IMR-90 (cell line): Measurements from ENCODE around the gene SLC4A7. TPM values are rescaled to one million over a fixed set of nuclear protein-coding genes. Genes with fewer than 3 reads are reported as not detected.

ENCODE experiments used
- ATAC-seq: fragments of 200-7000 bp; cut with Tn5 transposase; 2 replicates; pipeline ENCODE4 v1.9.1; 2020; ENCODE audit warnings: low read depth, mild to moderate bottlenecking, moderate library complexity
- Bru-seq: library from RNA; stranded (reverse); fragments of 400-500 nt; gene quantifications from one replicate; lab custom pipeline; 2021; lab: Mats Ljungman, UMichigan
- BruChase-seq, 2 experiments: library from RNA; stranded (reverse); fragments of 400-500 nt; gene quantifications; one replicate each; lab custom pipeline; 2021; lab: Mats Ljungman, UMichigan
- BruUV-seq: library from RNA; stranded (reverse); fragments of 400-500 nt; replicated peaks from 2 replicates; lab custom pipeline; 2021; lab: Mats Ljungman, UMichigan
- CTCF ChIA-PET: fragments of 300-600 bp; formaldehyde crosslinking; extraction: SDS; loops from one replicate; lab custom pipeline; 2021; ENCODE audit warnings: antibody characterized with exemption; lab: Yijun Ruan, JAX
- POLR2A ChIA-PET: fragments of 300-600 bp; sonication (Branson Sonifier 250); formaldehyde crosslinking; loops from one replicate; lab custom pipeline; 2022; ENCODE audit warnings: antibody characterized with exemption; ENCODE audit not compliant: unreplicated experiment; lab: Charles Lee
- DNase-seq: peaks from one replicate; pipeline ENCODE4 v3.0.0; 2013
- H2AFZ ChIP-seq: replicated peaks from 2 replicates; pipeline ENCODE3; 2013; ENCODE audit warnings: low read length, mild to moderate bottlenecking; ENCODE audit not compliant: poor library complexity
- H2AK5ac ChIP-seq: 2 replicates; pipeline ENCODE4 v1.6.1; 2013; ENCODE audit warnings: low read depth, low read length, inconsistent platforms
- H2AK9ac ChIP-seq: replicated peaks from 2 replicates; pipeline ENCODE3; 2013; ENCODE audit warnings: mild to moderate bottlenecking, low read depth, low read length, moderate library complexity; ENCODE audit not compliant: poor library complexity
- H2BK120ac ChIP-seq: 2 replicates; pipeline ENCODE4 v1.6.1; 2013; ENCODE audit warnings: low read depth, low read length, inconsistent platforms
- H2BK15ac ChIP-seq: 3 replicates; pipeline ENCODE4 v1.6.1; 2013; ENCODE audit warnings: low read depth, low read length, inconsistent platforms
- H2BK20ac ChIP-seq: 2 replicates; pipeline ENCODE4 v1.6.1; 2013; ENCODE audit warnings: low read depth, mild to moderate bottlenecking, inconsistent platforms, low read length, moderate library complexity
- H2BK5ac ChIP-seq: 2 replicates; pipeline ENCODE4 v1.6.1; 2013; ENCODE audit warnings: mild to moderate bottlenecking, low read depth, low read length, inconsistent platforms; ENCODE audit not compliant: poor library complexity, severe bottlenecking
- H3K14ac ChIP-seq: replicated peaks from 2 replicates; pipeline ENCODE4 v1.6.1; 2013; ENCODE audit warnings: low read depth, low read length, inconsistent platforms
- H3K18ac ChIP-seq: 2 replicates; pipeline ENCODE4 v1.6.1; 2013; ENCODE audit warnings: low read depth, low read length, control low read depth
- H3K23ac ChIP-seq: 2 replicates; pipeline ENCODE4 v1.6.1; 2013; ENCODE audit warnings: low read depth, low read length, inconsistent platforms
- H3K27ac ChIP-seq: 2 replicates; pipeline ENCODE4 v1.5.1; 2013; ENCODE audit warnings: mild to moderate bottlenecking, control low read depth, low read length; ENCODE audit not compliant: insufficient read depth
- H3K27me3 ChIP-seq: 2 replicates; pipeline ENCODE4 v1.6.1; 2013; ENCODE audit warnings: low read length; ENCODE audit not compliant: control insufficient read depth, insufficient read depth
- H3K36me3 ChIP-seq: 2 replicates; pipeline ENCODE4 v1.6.1; 2013; ENCODE audit warnings: low read length, mixed read lengths; ENCODE audit not compliant: control insufficient read depth, insufficient read depth
- H3K4ac ChIP-seq: 2 replicates; pipeline ENCODE4 v1.6.1; 2013; ENCODE audit warnings: low read depth, low read length, inconsistent platforms
- H3K4me1 ChIP-seq: 2 replicates; pipeline ENCODE4 v1.6.1; 2013; ENCODE audit warnings: low read length, mixed read lengths; ENCODE audit not compliant: control insufficient read depth, insufficient read depth
- H3K4me2 ChIP-seq: 2 replicates; pipeline ENCODE4 v1.6.1; 2013; ENCODE audit warnings: low read depth, mild to moderate bottlenecking, control low read depth, low read length, moderate library complexity
- H3K4me3 ChIP-seq: 2 replicates; pipeline ENCODE4 v1.5.1; 2013; ENCODE audit warnings: low read depth, mild to moderate bottlenecking, control low read depth, low read length, moderate library complexity; ENCODE audit not compliant: insufficient read depth
- H3K56ac ChIP-seq: 2 replicates; pipeline ENCODE4 v1.6.1; 2013; ENCODE audit warnings: low read length, inconsistent platforms; ENCODE audit not compliant: insufficient read depth; ENCODE audit errors: extremely low read depth
- H3K79me1 ChIP-seq, 2 experiments: 2 replicates each; pipeline ENCODE4 v1.6.1; 2013; ENCODE audit warnings: low read length in 2 of 2, inconsistent platforms in 1 of 2, low read depth in 1 of 2
- H3K9ac ChIP-seq: 2 replicates; pipeline ENCODE4 v1.6.1; 2013; ENCODE audit warnings: low read depth, low read length, control low read depth
- H3K9me1 ChIP-seq: 2 replicates; pipeline ENCODE4 v1.6.1; 2013; ENCODE audit warnings: low read length, inconsistent platforms; ENCODE audit not compliant: insufficient read depth
- H3K9me3 ChIP-seq: 2 replicates; pipeline ENCODE4 v1.6.1; 2013; ENCODE audit warnings: low read length; ENCODE audit not compliant: control insufficient read depth, insufficient read depth
- H4K20me1 ChIP-seq: 2 replicates; pipeline ENCODE4 v1.6.1; 2013; ENCODE audit warnings: low read length, inconsistent platforms; ENCODE audit not compliant: insufficient read depth
- H4K5ac ChIP-seq: 2 replicates; pipeline ENCODE4 v1.6.1; 2013; ENCODE audit warnings: mild to moderate bottlenecking, low read depth, low read length, control low read depth
- H4K8ac ChIP-seq, 2 experiments: 2 replicates each; pipeline ENCODE4 v1.6.1; 2013; ENCODE audit warnings: low read depth in 2 of 2, low read length in 2 of 2, control low read depth in 1 of 2, inconsistent platforms in 1 of 2
- H4K91ac ChIP-seq: 2 replicates; pipeline ENCODE4 v1.6.1; 2013; ENCODE audit warnings: low read depth, low read length, inconsistent platforms; ENCODE audit not compliant: insufficient read depth
- CEBPB ChIP-seq: IDR thresholded peaks from 2 replicates; pipeline ENCODE4 v1.6.1; 2012; ENCODE audit warnings: low read depth, low read length, improper control_type of control experiment
- MAZ ChIP-seq: IDR thresholded peaks from 2 replicates; pipeline ENCODE4 v1.6.1; 2012; ENCODE audit warnings: low read depth, mild to moderate bottlenecking, low read length, improper control_type of control experiment, moderate library complexity, borderline replicate concordance
- MXI1 ChIP-seq: IDR thresholded peaks from 2 replicates; pipeline ENCODE4 v1.6.1; 2012; ENCODE audit warnings: low read depth, mild to moderate bottlenecking, low read length, moderate library complexity, borderline replicate concordance
- NFE2L2 ChIP-seq: fragments of 150-350 bp; IDR thresholded peaks from 2 replicates; pipeline ENCODE4 v1.6.1; 2016; ENCODE audit warnings: low read depth, mild to moderate bottlenecking, low read length
- POLR2A ChIP-seq: IDR thresholded peaks from 2 replicates; pipeline ENCODE4 v1.6.1; 2012; ENCODE audit warnings: mild to moderate bottlenecking, low read depth, low read length
- RAD21 ChIP-seq: IDR thresholded peaks from 2 replicates; pipeline ENCODE4 v1.6.1; 2012; ENCODE audit warnings: low read length, improper control_type of control experiment
- USF2 ChIP-seq: fragments of 150-350 bp; IDR thresholded peaks from 2 replicates; pipeline ENCODE4 v1.6.1; 2017; ENCODE audit warnings: mild to moderate bottlenecking, antibody characterized with exemption, low read length, low read depth
- WGBS, 2 experiments: methylation state at CpG; one replicate each; pipeline versions ENCODE4 v1.1.5 to v1.1.7; 2013; ENCODE audit warnings: missing lambda C conversion rate in 2 of 2; ENCODE audit not compliant: insufficient read length in 1 of 2; ENCODE audit errors: extremely low coverage in 2 of 2; 5-methylcytosine and 5-hydroxymethylcytosine counted together
- dilution Hi-C: fragments of 300-500 bp; cut with HindIII; formaldehyde crosslinking; loops from one replicate; pipeline ENCODE4 v1.14.3; 2018; ENCODE audit warnings: low sequenced_read_pairs; ENCODE audit not compliant: unreplicated experiment
- in situ Hi-C: fragments of 300-500 bp; cut with MboI; formaldehyde crosslinking; loops from 3 replicates; pipeline ENCODE4 v1.14.3; 2019; ENCODE audit warnings: low sequenced_read_pairs, inconsistent platforms, mixed read lengths
- intact Hi-C: fragments of 100-400 bp; cut with micrococcal nuclease; formaldehyde crosslinking; loops from 2 replicates; pipeline ENCODE4 v1.10.0; 2022
- long read RNA-seq: library from polyadenylated mRNA; unstranded; transcript quantifications from one replicate; pipeline ENCODE4 v2.0.0, GENCODE V29; 2021; ENCODE audit not compliant: unreplicated experiment
- polyA plus RNA-seq, 3 experiments: library from polyadenylated mRNA; depleted of rRNA; stranded (reverse); fragments of >200 nt; gene quantifications; 2 replicates each; pipeline ENCODE4 v1.2.3, GENCODE V29; 2012; ENCODE audit warnings: low replicate concordance in 1 of 3
- total RNA-seq: library from RNA; depleted of rRNA; stranded (reverse); fragments of >200 nt; gene quantifications from 2 replicates; pipeline ENCODE4 v1.2.3, GENCODE V29; 2012; rRNA removed

Gene SLC4A7
- 50.4 and 86.7 TPM in 2 replicates for total RNA-seq
- polyA plus RNA-seq (2012; rRNA removed) = 13.8 and 17.7 TPM in 2 replicates
- 1.9 and 2.5 TPM in 2 replicates for polyA plus RNA-seq (2012; cell fraction: cytosol; rRNA removed)
- polyA plus RNA-seq (2012; cell fraction: nucleus; rRNA removed; ENCODE audit: low replicate concordance) = 14.8 and 59.8 TPM in 2 replicates
- Bru-seq, nascent RNA = percentile 97 among the genes with signal in this experiment
- BruChase-seq, experiment 1, labeled RNA remaining after a 6-hour chase = percentile 96 among the genes with signal in this experiment
- percentile 98 among the genes with signal in this experiment for BruChase-seq, experiment 2, labeled RNA remaining after a 2-hour chase
- long read RNA-seq, partial matches to known transcripts = 23 of 38 reads
- long read RNA-seq, other reads (novel, unspliced or antisense) = 13 of 38 reads

- in situ Hi-C loops (loop anchor here (10.0 kb wide), 1 partner anchor 191 kb away; no protein-coding TSS in a partner anchor), dilution Hi-C loops (no loop called here), intact Hi-C loops (loop anchor here (1.0 to 10.0 kb wide), 4 partner anchors 148 to 851 kb away; no protein-coding TSS in a partner anchor)
- 0% methylated on average over 40 of the region's 100 CpGs; no CpG with 5 or more reads in 1 of the 2 experiments for WGBS, 2 experiments
- H3K9me3 ChIP-seq = no peaks in the 10 kb centered on the region
- H3K4me2 ChIP-seq = peak within 1 kb of the TSS; percentile 79
- ChIA-PET POLR2A (interaction anchor here (0.7 to 1.0 kb wide), 4 partner anchors 10 to 197 kb away, joined by 3 read pairs; no protein-coding TSS in a partner anchor), CTCF (interaction anchor here (0.5 to 0.6 kb wide), 3 partner anchors 16 to 197 kb away, joined by 3 read pairs; no protein-coding TSS in a partner anchor)
- H2BK20ac ChIP-seq = peak within 1 kb of the TSS; percentile 81
- H2AK5ac ChIP-seq = peak within 1 kb of the TSS; percentile 87
- H3K36me3 ChIP-seq = 0 out of 2 replicates have a peak, but pooled peaks cover 2% of the 10 kb centered on the region
- peak within 1 kb of the TSS; percentile 90 for H4K91ac ChIP-seq
- H3K27ac ChIP-seq = peak within 1 kb of the TSS; percentile 90
- peak within 1 kb of the TSS; percentile 87 for H2AK9ac ChIP-seq
- no peaks in the 10 kb centered on the region for H3K27me3 ChIP-seq
- ATAC-seq (peak; percentile 96), DNase-seq (peak; percentile 94)
- H3K79me1 ChIP-seq = peaks cover 0 to 21% of the 10 kb centered on the region in 2 experiments; a peak in 2 of 4 replicates
- TF ChIP-seq NFE2L2 (no peak), RAD21 (peak; percentile 17), POLR2A (peak; percentile 96), MXI1 (peak; percentile 85), USF2 (peak; percentile 46), MAZ (peak; percentile 75; the same call in 1 of the 2 replicates), CEBPB (no peak)
- peak within 1 kb of the TSS; percentile 97 for H3K56ac ChIP-seq
- H3K18ac ChIP-seq = peak within 1 kb of the TSS; percentile 83
- peak within 1 kb of the TSS; percentile 74 to 97 for H4K8ac ChIP-seq
- H3K4ac ChIP-seq = peak within 1 kb of the TSS; percentile 98
- peaks cover 2% of the 10 kb centered on the region; the same call in 1 of the 2 replicates for H3K4me1 ChIP-seq
- peaks cover 9% of the 10 kb centered on the region; the same call in 1 of the 2 replicates for H3K9me1 ChIP-seq
- H2AFZ ChIP-seq = peak within 1 kb of the TSS; percentile 98
- peak within 1 kb of the TSS; percentile 94 for H3K9ac ChIP-seq
- H3K4me3 ChIP-seq = peak within 1 kb of the TSS; percentile 62
- H4K5ac ChIP-seq = peak within 1 kb of the TSS; percentile 75
- peak within 1 kb of the TSS; percentile 86 for H2BK5ac ChIP-seq
- BruUV-seq = no TSS peak
- H3K23ac ChIP-seq = peak within 1 kb of the TSS; percentile 100
- H4K20me1 ChIP-seq = peaks cover 37% of the 10 kb centered on the region
- peak within 1 kb of the TSS; percentile 49; the same call in 2 of the 3 replicates for H2BK15ac ChIP-seq
- peak within 1 kb of the TSS; percentile 91 for H2BK120ac ChIP-seq
- peak within 1 kb of the TSS; percentile 100 for H3K14ac ChIP-seq
Observed at GRCh38 chr3:27484015-27484844, at the start of gene SLC4A7. Gene SLC4A7 (minus strand): TSS chr3:27484384. CDS start chr3:27484126, 258 bp downstream.
